Endothelial cell (in vitro differentiated cells): ENCODE data around the gene CHID1. TPM values are rescaled to one million over a fixed set of nuclear protein-coding genes. Genes with fewer than 3 reads are reported as not detected.
A peak's percentile ranks its signal among the peaks of the same experiment; 100 is the strongest.

Source experiments
- DNase-seq: peaks from one replicate; pipeline ENCODE4 v3.0.0; 2021; ENCODE audit warnings: low spot score
- H3K27ac Mint-ChIP-seq: one replicate; pipeline ENCODE4 v1.8.0; 2021; ENCODE audit warnings: mixed read lengths, inconsistent platforms; ENCODE audit not compliant: unreplicated experiment
- H3K27me3 Mint-ChIP-seq: one replicate; pipeline ENCODE4 v1.8.0; 2021; ENCODE audit warnings: mild to moderate bottlenecking, moderate library complexity, mixed read lengths, inconsistent platforms; ENCODE audit not compliant: unreplicated experiment
- H3K36me3 Mint-ChIP-seq: one replicate; pipeline ENCODE4 v1.8.0; 2021; ENCODE audit warnings: mild to moderate bottlenecking, low read depth, mixed read lengths, inconsistent platforms; ENCODE audit not compliant: unreplicated experiment
- H3K4me1 Mint-ChIP-seq: one replicate; pipeline ENCODE4 v1.8.0; 2021; ENCODE audit warnings: mild to moderate bottlenecking, mixed read lengths, inconsistent platforms; ENCODE audit not compliant: unreplicated experiment
- H3K4me3 Mint-ChIP-seq: one replicate; pipeline ENCODE4 v1.8.0; 2021; ENCODE audit warnings: mild to moderate bottlenecking, mixed read lengths, inconsistent platforms; ENCODE audit not compliant: unreplicated experiment
- H3K9me3 Mint-ChIP-seq: one replicate; pipeline ENCODE4 v1.8.0; 2021; ENCODE audit warnings: mixed read lengths, inconsistent platforms; ENCODE audit not compliant: unreplicated experiment
- CTCF ChIP-seq: fragments of 200-600 bp; sonication (generic); IDR thresholded peaks from one replicate; pipeline ENCODE4 v1.5.0; 2021; ENCODE audit warnings: antibody characterized with exemption; ENCODE audit not compliant: unreplicated experiment
- total RNA-seq: library from RNA; stranded (reverse); fragmentation: NEBNext Ultra II Directional; extraction: Animal tissue kit (Norgen Biotek cat#: 25700); gene quantifications from one replicate; pipeline ENCODE4 v1.2.1, GENCODE V29; 2021; ENCODE audit not compliant: unreplicated experiment

Gene CHID1
- total RNA-seq, 1 donor from 2014 or later, result 69.3 TPM

- no peak for DNase-seq
- Mint-ChIP-seq H3K27me3 (peaks cover 11% of the 10 kb centered on the region), H3K27ac (no peak overlapping the region), H3K4me3 (no peak overlapping the region), H3K36me3 (peaks cover 8% of the 10 kb centered on the region), H3K4me1 (peaks cover 2% of the 10 kb centered on the region), H3K9me3 (no peaks in the 10 kb centered on the region)
- no peak for TF ChIP-seq CTCF
Measured at GRCh38 chr11:889257-889656, 21.4 kb downstream of the CHID1 start.

GRCh38 chr11:888310-889212 lies 22.0 kb downstream of the CHID1 start:
- Mint-ChIP-seq H3K4me1 (peaks cover 2% of the 10 kb centered on the region), H3K27me3 (peaks cover 11% of the 10 kb centered on the region), H3K27ac (no peak overlapping the region), H3K36me3 (peaks cover 8% of the 10 kb centered on the region), H3K9me3 (no peaks in the 10 kb centered on the region), H3K4me3 (no peak overlapping the region)
- no peak for DNase-seq
- TF ChIP-seq CTCF, result no peak

DNA sequence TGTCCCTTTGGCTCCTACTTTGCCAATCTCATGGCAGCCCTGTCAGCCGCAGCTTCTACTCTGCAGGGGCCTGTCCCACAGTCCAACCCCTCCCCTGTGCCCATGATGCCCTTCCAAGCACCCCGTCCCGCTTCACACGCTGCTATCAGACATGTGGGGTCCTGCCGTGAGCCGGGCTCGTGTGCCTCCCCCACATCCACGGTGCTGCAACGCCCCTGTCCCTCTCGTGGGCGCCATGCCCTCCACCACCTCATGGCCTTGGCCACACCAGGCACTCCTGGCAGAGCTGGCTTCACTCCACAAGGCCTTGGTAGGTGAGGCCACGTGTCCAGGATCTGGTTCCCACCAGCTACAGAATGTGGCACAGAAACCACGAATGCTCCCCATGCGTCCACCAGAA lies 23.0 kb downstream of the CHID1 start:
- peaks cover 9% of the 10 kb centered on the region for H3K36me3 Mint-ChIP-seq
- H3K4me1 Mint-ChIP-seq, result peaks cover 3% of the 10 kb centered on the region
- no peak for DNase-seq
- TF ChIP-seq CTCF, result no peak
- peak overlapping the region; percentile 33 for H3K4me3 Mint-ChIP-seq
- H3K27ac Mint-ChIP-seq, result no peak overlapping the region
- H3K9me3 Mint-ChIP-seq, result no peaks in the 10 kb centered on the region
- H3K27me3 Mint-ChIP-seq, result peaks cover 15% of the 10 kb centered on the region

DNA sequence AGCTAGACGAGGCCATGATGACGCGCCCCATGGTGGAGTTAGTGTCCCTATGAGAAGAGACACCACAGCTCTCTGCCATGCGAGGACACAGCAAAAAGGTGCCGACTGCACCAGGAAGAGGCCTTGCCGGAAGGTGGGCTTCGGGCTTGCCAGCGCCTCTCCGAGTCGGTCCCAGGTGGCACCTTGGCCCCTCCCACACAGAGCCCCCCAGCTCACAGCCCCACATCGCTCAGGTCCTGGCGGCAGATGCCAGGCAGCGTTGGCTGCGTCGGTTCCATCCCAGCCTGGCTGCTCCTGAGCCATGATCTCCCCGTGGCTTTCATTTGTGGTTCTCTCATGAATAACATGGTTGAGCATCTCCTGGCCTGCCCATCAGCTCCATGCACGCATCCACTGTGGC lies 24.0 kb downstream of the CHID1 start:
- Mint-ChIP-seq H3K27ac (no peak overlapping the region), H3K27me3 (peaks cover 16% of the 10 kb centered on the region), H3K9me3 (no peaks in the 10 kb centered on the region), H3K36me3 (peaks cover 15% of the 10 kb centered on the region), H3K4me1 (peaks cover 6% of the 10 kb centered on the region), H3K4me3 (no peak overlapping the region)
- DNase-seq, result no peak
- no peak for TF ChIP-seq CTCF

DNA sequence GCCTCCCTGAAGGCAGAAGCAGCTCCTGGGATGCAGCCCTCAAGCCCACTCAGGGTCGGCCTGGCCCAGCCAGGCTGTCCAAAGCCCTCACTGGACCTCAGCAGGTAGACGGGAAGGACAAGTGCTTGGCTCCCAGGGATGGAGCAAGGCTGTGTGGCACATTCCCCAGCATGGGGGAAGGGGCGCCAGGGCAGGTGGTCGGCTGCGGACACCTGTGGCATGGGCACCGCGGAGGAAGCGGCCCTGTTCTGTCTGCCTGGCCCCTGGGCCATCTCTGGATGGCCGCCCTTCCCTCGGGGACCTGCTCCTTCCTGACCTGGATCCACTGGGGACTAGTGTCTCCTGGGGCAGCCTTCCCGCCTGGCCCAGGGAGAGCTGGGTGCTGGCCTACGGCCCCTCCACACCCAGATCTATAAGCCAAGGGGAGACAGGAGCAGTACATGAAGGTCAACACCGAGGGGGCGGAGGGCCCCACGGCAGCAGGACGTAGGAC lies 26.0 kb downstream of the CHID1 start:
- Mint-ChIP-seq H3K4me1 (peaks cover 4% of the 10 kb centered on the region), H3K36me3 (peaks cover 20% of the 10 kb centered on the region), H3K4me3 (no peak overlapping the region), H3K27me3 (peaks cover 14% of the 10 kb centered on the region), H3K27ac (no peak overlapping the region), H3K9me3 (no peaks in the 10 kb centered on the region)
- TF ChIP-seq CTCF, result no peak
- no peak for DNase-seq
